HG02571 (cell line): ENCODE results near the gene USP3.
A peak's percentile ranks its signal among the peaks of the same experiment; 100 is the strongest.

Experiments used
- ATAC-seq: cut with Tn5 transposase; IDR thresholded peaks from one replicate; pipeline ENCODE4 v1.9.1; 2021; ENCODE audit warnings: mild to moderate bottlenecking, moderate library complexity; ENCODE audit not compliant: unreplicated experiment

Gene USP3, protein sequence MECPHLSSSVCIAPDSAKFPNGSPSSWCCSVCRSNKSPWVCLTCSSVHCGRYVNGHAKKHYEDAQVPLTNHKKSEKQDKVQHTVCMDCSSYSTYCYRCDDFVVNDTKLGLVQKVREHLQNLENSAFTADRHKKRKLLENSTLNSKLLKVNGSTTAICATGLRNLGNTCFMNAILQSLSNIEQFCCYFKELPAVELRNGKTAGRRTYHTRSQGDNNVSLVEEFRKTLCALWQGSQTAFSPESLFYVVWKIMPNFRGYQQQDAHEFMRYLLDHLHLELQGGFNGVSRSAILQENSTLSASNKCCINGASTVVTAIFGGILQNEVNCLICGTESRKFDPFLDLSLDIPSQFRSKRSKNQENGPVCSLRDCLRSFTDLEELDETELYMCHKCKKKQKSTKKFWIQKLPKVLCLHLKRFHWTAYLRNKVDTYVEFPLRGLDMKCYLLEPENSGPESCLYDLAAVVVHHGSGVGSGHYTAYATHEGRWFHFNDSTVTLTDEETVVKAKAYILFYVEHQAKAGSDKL

DNA sequence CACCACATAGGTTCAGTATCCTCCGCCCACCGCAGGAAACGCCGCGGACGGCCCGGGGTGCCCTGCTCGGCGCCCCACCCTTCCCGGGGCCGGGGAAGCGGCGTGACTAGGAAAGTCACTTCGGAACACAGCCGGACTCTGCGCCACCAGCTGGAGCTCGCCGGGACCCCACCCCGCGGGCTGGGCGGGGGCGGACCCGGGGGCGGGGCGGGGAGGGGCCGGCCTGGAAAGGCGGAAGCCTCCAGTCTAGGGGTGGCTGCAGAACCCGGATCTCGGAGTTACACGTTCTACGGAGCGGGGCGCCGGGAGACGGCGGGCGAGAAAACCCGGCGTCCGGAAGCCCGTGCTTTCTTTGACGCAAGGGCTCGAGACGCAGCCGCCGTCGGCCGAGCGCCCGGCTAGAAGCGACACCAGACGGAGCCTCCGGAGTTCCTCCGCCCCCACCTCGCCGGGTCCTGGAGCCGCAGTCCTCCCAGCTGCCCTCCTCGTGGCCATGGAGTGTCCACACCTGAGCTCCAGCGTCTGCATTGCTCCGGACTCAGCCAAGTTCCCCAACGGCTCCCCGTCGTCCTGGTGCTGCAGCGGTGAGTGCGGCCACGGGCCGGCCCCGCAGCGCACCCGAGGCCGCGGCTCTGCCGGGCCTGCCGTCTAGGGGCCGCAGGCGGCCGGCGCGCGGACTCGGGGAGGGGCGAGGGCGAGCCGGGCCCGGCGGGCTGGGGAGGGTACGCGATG lies at the start of gene USP3:
Gene USP3 (plus strand): TSS at position 347 of the 732 bp plus-strand sequence. CDS start 147 bp downstream, at position 494.
- ATAC-seq: peak; percentile 47

DNA sequence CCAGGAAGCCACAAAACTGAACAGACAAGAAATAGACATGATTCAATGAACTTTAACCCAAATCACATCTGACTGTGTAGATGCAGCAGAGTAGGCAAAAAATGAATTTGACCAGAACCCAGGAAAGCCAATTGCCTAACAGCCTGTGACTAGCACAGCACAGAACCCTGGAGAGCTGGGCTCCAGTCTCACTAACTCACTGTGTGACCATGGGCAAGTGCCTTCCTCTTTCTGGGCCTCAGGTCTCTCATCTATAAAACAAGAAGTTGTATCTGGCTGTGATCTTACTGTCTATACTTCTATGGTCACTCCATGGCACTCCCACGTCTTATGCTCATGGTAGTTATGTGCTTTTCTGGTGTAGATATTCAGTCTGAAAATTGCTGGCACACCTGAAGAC lies 48.1 kb upstream of the USP3 start:
- ATAC-seq: no peak

DNA sequence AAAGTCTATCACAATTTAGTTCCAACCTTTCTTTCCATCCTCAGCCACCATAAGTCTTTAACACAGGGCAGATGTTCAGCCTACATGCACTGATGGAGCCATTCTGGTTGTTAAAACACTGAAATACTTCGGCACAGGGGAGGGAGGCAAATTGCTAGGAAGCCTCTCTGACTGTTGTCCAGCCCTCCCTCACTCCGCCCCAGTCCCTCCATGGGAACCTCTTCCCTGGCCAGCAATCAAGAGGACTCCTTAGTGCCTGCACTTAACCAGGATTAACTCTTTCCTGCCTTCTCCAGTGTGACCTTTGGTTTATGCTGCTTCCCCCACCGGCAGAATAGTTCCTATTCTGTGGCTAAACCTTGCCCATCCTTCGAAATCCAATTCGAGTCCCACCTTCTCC lies 47.0 kb upstream of the USP3 start:
- no peak for ATAC-seq

DNA sequence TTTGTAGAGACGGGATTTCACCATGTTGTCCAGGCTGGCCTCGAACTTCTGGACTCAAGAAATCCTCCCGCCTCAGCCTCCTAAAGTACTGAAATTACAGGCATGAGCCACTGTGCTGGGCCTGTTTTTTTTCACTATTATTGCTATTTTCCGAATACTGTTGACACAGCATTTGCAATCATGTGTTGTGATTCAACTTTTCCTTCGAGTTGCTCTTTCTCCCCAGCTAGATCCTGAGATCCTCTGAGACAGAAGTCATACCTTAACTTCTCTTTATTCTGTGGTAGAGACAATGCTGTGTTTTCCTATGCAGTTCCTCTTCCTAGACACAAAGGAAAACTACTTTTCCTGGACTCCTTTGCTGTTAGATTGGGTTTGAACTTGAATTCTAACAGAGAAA lies 46.4 kb upstream of the USP3 start:
- ATAC-seq: no peak

DNA sequence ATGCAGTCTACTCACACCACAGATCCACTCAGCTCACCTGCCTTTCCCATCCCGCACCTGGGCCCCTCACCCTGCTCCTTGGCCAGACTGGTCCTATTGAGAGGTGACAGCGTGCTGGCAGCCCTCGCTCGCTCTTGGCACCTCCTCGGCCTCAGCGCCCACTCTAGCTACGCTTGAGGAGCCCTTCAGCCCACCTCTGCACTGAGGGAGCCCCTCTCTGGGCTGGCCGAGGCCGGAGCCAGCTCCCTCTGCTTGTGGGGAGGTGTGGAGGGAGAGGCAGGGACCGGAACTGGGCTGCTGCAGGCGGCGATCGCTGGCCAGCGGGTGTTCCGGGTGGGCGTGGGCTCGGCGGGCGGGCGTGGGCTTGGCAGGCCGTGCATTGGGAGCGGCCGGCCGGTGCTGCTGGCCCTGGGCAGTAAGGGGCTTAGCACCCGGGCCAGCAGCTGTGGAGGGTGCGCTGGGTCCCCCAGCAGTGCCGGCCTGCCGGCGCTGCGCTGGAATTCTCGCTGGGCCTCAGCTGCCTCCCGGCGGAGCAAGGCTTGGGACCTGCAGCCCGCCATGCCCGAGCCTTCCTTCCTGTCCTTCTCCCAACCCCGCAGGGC lies 45.5 kb upstream of the USP3 start:
- no peak for ATAC-seq

DNA sequence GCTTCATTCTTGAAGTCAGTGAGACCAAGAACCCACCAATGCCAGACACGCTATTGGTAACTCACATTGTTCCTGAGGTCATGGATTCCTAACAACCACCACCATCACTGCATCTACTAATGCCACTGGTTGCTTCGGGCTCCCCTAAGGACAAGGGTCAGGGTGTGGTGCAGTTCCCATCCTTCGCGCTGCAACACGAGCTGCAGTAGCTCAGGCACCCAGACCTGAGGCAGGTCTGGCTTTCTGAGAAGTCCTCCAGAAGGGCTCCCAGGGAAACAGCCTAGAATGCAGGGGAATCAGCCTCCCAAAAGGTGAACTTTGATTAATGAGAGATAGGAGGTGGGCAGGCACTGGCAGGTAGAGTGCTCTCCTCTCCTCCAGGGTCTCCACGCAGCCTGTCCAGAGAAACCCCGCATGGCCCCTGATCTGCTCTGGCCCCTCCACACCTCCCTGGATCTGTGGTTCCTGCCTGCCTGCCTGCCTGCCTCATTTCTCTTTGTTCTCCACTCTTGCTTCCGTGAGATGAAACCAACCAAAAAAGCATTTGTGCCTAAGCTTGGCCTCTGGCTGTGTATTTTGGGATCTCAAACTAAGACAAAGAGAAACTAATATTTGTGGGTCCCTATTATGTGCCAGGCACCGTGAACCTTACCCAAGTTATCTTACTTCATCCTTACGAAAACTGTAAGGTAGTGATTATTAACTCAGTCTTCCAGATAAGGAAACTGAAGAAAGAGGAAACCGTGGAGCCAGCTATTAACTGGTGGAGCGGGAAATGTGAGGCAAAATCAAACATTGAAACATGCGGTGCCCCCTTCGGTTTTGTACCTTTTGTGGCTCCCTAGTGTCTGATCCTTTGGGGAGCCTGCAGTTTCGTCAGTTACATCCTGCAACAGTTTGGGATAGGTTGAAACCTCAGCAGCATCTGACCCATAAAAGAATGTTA lies 43.9 kb upstream of the USP3 start:
- no peak for ATAC-seq

DNA sequence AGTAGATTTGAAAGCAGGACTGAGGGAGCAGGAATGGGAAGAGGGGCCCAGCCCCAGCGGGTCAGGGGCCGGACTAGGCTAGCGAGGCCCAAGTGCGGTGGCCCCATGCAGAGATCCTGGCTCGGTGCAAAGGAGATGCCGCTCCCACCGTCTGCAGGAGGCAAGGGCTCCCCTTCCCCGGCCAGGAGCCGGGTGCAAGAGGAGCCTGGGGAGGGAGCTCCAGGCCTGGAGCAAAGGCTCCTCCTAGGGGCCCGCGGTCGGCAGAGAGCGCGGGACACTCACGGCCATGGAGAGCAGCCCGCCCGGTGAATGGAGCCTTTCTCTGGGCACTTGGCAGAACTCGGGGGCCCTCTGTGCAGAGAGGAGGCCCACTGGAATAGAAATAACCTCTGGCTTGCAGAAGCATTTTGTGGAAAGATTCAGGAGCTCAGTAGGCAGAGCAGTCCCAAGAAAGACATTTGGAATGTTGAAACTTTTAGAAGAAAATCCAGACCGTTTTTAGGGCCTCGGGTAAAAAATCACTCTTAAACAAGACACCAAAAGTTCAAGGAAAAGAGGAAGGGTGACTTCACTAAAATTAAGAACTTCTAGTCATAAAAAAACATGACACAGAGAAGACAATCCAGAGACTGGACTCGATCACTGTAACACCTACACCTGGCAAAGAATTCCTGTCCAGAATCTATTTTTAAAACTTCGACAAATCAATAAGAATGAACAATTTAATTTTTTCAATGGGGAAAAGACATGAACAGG lies 43.0 kb upstream of the USP3 start:
- no peak for ATAC-seq

DNA sequence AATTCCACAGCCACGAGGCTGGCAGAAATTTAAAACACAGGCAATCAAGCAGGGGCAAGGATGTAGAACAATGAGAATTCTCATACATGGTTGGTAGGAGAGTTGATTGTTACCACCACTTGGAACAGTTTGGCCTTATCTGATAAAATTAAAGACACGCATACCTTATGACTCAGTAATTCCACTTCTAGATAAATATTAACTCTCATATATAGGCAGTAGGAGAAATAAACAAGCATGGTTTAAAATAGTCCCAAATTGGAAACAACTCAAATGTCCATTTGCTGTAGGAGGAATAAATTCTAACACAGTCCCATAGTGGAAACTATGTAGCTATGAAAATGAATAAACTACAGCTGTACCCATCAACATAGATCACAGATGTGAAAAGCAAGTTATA lies 42.3 kb upstream of the USP3 start:
- ATAC-seq: no peak

DNA sequence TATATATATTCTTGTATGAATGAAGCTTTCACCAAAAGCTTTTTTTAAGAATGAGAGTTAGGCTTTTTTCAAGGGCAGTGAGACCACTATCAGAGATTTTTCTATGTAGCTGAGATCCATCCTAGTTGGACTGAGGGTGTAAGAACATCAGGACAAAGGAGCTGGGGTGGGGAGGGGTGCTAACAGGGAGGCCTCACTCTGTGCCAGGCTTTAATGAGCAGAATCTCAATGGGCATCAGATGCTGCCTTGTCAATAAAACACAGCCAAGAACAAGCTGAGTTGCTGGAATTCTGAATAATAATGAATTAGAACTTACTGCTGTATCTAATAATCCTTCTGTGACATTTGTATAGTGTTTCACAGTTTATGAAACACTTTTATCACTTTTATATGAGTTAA lies 41.4 kb upstream of the USP3 start:
- ATAC-seq: no peak

DNA sequence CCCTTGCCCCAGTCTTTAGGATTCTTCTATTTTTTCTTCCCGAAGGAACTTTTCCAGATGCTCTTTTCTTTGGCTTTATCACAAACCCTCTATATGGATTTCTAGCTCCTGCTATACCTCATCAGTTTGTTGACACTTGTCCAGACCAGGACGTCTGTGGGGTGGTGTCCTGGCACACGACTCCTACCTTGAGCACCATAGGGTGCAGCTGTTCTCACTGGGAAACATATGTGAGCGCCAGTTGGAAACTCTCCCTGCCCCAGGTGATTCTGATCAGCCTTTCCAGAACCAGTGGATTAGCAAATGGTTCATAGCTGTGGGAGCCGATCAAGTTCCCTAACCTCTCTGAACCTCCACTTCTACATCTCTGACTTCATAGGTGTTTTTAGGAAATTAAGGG lies 40.6 kb upstream of the USP3 start:
- ATAC-seq: no peak

DNA sequence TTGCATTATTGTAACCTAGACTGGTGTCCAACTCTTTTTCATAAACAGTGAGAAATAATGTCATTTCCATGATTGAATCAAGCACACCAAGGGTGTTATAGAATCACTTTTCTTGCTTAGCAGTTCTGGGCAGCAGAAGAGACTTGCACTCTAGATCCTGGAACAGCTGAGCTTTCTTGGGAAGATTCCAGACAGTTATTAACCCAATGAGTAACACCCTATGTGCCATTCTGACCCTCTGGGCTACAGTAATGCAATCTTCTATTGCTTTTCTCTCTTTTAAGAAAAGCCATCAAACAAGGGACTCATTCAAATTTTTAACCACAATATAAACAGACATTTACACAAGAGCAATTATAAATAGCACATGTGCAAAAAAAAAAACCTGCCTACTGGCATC lies 39.3 kb upstream of the USP3 start:
- ATAC-seq: no peak

DNA sequence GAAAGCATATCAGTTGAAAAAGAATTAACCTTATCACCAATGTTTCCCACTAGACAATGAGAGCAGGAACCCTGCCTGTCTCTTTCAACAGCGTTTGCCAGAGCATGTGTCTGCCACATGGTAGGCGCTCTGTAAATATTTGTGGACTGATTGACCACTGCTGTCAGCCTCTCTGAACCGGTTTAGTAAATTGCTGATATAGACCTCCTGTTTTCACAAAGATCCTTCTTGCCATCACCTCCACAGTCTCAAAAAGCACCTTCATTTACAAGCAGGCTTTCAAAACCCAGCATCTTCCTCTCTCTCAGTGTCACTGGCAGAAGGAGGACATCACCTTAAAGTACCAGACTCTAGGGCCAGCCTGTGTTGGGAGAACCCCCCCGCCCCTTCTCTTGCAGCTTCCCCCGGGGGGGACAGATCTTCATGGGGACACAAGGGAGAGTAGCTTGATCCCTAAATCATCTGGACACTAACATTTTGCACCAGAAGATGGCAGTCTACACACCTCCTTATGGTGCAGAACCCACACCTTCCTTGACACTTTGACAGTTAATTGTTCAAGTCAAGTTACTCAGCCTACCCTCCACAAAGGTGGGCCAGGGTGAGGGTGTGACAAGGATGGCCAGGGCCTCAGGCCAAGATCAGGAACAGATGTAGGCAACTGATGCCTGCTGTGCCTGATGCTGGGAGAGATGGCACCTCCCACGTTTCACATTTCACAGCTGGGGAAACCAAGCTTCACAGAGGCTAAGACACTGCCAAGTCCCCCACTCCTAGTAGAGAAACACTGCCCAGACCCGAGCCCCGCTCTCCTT lies 37.8 kb upstream of the USP3 start:
- no peak for ATAC-seq

DNA sequence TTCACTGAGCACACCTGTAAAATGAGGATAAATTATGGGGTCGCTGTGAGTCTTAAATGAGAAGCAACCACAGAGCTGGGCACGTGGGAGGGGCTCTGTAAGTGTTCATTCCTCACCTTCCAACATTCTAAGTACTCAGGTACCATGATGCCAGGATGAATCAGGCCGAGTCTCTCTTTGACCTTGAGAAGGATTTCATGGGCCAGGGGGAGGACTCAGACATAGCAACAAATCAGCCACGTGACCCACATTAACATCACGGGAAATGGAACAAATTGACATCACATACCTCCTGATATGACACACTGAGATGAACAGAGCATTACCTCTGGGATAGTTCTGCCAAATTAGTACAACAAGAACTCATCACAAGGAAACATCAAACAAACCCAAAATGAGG lies 35.2 kb upstream of the USP3 start:
- ATAC-seq: no peak

DNA sequence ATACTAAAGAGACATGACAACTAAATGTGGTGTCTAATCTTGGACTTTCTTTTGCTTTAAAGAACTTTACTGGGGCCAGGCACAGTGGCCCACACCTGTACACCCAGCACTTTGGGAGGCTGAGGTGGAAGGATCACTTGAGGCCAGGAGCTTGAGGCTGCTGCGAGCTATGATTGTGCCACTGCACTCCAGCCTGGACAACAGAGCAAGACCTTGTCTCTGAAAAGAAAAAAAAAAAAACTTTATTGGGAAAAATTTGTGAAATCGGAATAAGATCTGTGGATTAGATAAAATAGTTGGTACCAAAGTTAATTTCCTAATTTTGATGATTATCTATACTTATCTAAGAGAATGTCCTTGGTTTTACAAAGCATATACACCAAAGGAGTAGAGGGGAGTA lies 34.4 kb upstream of the USP3 start:
- ATAC-seq: no peak

DNA sequence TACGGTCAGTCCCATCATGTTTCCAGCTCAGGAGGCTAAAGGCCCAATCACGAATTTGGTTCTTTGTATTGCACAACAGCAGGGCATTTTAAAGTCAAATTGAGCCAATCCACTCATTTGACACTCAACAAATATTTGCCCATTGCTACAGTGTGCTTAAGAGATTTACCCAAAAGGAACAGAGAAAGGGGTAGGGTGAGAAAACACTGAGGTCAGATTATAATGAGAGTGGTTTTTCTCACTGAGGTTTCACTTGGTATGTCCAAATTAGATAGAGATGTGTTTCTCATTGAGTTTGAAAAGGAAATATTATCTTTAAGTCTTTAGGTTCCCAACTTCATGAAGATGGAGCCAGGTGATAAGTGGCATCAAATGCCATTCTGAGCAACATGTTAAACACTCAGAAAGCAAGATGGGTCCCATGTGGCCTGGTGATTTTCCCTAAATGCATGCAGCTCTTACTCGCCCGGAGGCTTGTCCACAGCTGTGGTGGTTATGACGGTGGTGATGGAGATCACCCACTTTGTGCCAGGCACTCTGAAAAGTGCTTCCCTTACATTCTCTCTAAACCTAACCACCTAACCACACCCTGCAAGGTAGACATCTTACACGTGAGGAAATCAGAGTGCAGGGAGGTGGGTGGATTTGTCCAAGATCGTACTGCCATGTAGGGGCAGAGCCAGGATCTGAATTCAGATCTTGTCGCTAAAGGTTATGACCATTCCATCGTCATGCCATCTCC lies 31.2 kb upstream of the USP3 start:
- no peak for ATAC-seq

DNA sequence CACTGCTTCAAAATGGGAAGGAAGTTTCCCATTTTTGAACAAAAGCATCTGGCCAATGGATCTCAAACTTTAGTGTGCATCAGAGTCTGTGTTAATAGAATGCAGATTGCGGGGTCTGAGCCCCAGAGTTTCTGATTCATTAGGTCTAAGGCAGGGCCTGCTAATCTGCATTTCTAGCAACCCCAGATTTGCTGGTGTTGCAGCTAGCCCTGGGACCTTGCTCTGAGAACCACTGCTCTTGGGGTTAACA lies 30.7 kb upstream of the USP3 start:
- no peak for ATAC-seq

DNA sequence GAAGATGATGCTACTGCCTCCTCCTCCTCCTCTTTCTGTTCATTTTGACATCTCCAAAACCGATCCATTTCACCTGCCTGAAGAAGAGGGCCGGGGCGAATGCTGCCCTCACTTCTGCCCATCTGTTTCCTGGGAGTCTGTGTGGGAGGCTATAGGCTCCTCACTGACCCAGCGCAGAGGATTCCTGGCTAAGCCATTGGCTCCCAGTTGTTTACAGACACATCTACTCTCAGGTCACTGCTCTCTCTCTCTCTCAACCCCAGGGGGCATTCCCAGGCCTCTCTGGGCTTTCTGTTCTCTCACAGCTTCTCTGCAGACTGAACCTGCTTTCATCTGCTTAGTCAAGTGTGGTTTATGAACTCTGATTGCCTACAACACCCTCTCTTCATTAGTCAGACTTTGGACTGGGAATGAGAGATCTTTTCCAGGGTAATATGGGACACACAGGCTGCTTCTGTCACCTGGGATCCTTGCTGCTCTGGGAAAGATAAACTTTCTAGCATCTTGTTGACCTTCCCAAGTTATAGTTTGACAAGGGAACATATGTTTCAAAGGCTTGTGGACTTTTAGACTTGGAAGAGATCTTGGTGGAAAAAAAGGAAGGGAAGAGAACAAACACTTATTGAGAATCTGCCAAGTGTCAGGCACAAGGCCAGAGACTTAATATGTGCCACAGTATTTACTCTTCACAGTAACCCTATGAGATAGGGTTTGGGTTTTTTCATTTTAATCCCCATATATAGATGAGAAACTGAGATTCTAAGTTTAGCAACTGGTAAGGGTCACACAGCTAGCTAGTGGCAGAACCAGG lies 30.2 kb upstream of the USP3 start:
- ATAC-seq: peak; percentile 45

DNA sequence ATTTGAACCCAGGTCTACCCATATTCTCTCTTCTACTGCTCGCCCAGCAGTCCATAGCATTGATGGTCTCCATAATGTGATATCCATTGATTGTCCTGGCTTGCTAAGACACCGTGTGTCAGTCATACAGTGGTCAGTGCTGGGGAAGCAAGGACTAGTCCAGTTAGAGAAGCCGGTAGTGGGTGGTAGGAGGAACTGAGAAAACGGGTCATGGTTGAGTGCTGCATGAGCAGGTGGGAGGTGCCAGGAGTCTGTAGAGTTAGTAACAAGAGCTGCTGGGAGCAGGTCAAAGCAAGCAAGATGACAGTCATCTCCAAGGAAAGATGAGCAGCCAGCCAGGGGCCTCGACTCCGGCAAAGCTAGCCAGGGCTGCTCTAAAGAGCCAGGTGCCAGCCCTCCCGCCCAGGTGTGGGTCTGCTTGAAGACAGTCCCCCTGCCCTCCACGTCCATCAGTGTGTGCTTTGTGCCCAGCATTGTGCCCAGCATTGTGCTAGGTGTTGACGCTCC lies 29.5 kb upstream of the USP3 start:
- ATAC-seq: peak; percentile 66
